T-helper 2 cell treated with Interferon-gamma antibody and Interleukin-4, amounts not matched to agents 5 μg/mL and 100 μg/mL, for 36 hours (primary cell): ENCODE results near the gene MYD88.
"Not testable (repeated sequence)": the region's sequence is repeated elsewhere in the genome, so short reads cannot be mapped to it uniquely, and the experiment has no call there.

ENCODE experiments used
- DNase-seq: peaks from one replicate; pipeline ENCODE4 v3.0.0; 2021; ENCODE audit warnings: low spot score
- H3K27ac Mint-ChIP-seq: one replicate; pipeline ENCODE4 v1.8.0; 2021; ENCODE audit warnings: mild to moderate bottlenecking, mixed read lengths
- H3K27me3 Mint-ChIP-seq: one replicate; pipeline ENCODE4 v1.8.0; 2021; ENCODE audit warnings: low read depth, mixed read lengths
- H3K36me3 Mint-ChIP-seq: one replicate; pipeline ENCODE4 v1.8.0; 2021; ENCODE audit warnings: low read depth, mixed read lengths
- H3K4me1 Mint-ChIP-seq: one replicate; pipeline ENCODE4 v1.8.0; 2021; ENCODE audit warnings: low read depth, mixed read lengths
- H3K4me3 Mint-ChIP-seq: one replicate; pipeline ENCODE4 v1.8.0; 2022; ENCODE audit warnings: mild to moderate bottlenecking, moderate library complexity, mixed read lengths
- H3K9me3 Mint-ChIP-seq: one replicate; pipeline ENCODE4 v1.8.0; 2021; ENCODE audit warnings: mixed read lengths

Gene MYD88

DNA sequence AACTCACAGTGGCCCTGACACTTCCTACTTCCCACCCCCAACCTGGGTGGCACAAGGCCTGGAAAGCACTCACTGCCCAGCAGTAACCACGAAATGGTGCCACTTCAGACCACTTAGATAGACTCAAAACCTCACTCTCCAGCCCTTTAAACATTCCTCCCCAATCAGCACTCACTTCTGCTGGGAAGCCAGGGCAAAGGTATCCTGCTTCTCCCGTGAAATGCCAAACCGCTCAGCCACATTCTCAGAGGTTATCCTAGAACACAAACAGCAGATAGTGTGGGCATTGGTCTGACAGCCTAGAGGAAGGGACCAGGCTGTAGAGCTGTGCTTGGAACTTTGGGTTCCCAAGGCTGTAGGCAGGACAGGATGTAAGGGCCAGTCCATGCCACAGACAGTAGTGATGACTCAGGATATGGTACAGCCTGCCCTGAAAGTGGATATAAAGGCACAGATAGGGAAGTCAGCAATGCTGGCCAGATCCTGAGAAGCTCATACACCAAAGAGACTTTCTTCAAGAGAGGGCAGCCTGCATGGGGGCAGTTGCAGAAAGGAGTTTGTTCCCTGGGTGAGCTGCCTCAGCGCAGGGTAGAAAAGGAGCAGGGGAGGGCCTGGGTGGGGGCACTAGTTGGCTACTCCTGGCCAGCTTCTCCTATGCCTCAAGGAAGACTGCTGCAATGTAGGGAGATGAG is 10.7 kb upstream of the MYD88 start:
- no peaks in the 10 kb centered on the region for H3K9me3 Mint-ChIP-seq
- H3K4me3 Mint-ChIP-seq: no peak overlapping the region
- no peaks in the 10 kb centered on the region for H3K27me3 Mint-ChIP-seq
- H3K27ac Mint-ChIP-seq: peak overlapping the region; percentile 12
- no peak for DNase-seq
- peaks cover 72% of the 10 kb centered on the region for H3K36me3 Mint-ChIP-seq
- peaks cover 8% of the 10 kb centered on the region for H3K4me1 Mint-ChIP-seq

DNA sequence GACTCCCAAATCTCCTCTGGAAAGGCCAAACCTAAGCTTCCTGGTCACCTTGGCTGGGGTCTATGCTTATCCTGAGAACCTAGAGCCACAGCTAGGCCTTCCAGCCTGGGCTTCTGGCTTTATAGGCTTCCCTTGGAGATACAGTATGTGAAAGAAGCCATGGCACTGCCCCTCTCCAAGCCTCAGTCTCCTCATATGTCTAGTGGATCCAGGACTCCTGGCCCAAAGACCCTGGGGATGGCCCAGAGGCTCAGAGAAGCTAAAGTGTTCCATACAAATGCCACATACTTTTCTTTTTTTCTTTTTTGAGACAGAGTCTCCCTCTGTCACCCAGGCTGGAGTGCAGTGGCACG is 10.2 kb upstream of the MYD88 start:
- H3K4me3 Mint-ChIP-seq: no peak overlapping the region
- H3K9me3 Mint-ChIP-seq: no peaks in the 10 kb centered on the region

GRCh38 chr3:38129058-38129457 is 9.4 kb upstream of the MYD88 start:
- Mint-ChIP-seq H3K27ac (no peak overlapping the region), H3K36me3 (peaks cover 75% of the 10 kb centered on the region), H3K9me3 (no peaks in the 10 kb centered on the region), H3K4me1 (peaks cover 15% of the 10 kb centered on the region), H3K27me3 (no peaks in the 10 kb centered on the region), H3K4me3 (no peak overlapping the region)
- no peak for DNase-seq

More for the DNA sequence above, 10.2 kb upstream of the MYD88 start:
- peaks cover 72% of the 10 kb centered on the region for H3K36me3 Mint-ChIP-seq
- no peaks in the 10 kb centered on the region for H3K27me3 Mint-ChIP-seq
- no peak for DNase-seq
- H3K4me1 Mint-ChIP-seq: peaks cover 11% of the 10 kb centered on the region
- no peak overlapping the region for H3K27ac Mint-ChIP-seq

DNA sequence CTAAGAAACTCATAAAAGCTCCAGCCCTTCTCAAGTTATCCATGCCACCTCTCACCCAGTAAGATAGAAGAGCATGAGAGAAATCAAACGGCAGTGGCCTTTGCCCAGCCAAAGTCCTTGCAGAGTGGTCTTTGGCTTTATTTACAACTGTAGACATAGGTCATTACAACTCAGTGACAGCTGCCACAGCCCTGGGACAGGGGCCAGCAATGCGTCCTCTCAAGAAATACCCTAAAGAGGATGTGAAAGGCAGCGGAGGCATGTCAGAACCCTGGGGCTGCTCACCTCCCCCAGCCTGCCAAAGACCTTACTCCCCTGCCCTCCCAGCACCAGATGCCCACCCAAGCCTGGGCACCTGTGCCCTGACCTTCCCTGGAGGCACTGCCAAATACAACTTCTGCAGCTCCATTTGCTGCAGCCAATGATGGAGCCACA is 7.8 kb upstream of the MYD88 start:
- Mint-ChIP-seq H3K4me3 (no peak overlapping the region), H3K9me3 (no peaks in the 10 kb centered on the region), H3K36me3 (peaks cover 73% of the 10 kb centered on the region), H3K4me1 (peaks cover 26% of the 10 kb centered on the region), H3K27me3 (no peaks in the 10 kb centered on the region), H3K27ac (no peak overlapping the region)
- DNase-seq: no peak

DNA sequence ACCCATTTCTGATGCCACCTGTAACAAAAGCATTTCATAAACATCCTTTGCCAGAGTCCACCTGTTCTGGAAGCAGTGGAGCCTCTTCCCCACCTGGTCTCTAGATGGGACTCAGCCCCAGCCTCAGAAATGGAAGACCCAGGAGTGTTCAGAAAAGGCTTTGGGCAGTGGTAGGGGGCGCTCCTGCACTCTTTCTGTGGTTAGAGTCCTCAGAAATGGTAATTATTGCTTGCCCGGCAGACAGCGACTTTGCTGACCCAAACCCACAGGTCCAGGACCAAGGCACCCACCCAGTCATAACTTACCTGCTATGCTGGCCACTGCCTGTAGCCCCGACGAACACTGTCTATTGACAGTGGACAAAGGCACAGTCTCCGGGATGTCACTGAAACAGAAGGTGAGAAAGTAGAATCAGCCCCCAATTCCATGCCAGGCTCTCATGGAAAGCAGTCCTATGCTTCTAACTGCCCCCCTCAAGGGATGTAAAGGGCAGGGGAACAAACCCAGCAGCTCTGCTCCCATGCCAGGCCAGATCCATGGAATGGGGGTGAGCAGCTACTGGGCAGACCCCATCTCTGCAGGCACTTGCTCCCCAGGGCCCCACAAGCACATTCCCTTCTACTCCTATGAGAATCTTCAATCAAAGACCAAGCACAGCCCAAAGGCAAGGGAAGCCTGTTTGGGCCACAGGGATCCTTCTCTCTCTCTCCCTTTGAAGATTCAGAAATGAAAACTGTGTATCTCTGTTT is 6.7 kb upstream of the MYD88 start:
- Mint-ChIP-seq H3K9me3 (no peaks in the 10 kb centered on the region), H3K36me3 (peaks cover 71% of the 10 kb centered on the region), H3K4me3 (no peak overlapping the region), H3K27me3 (no peaks in the 10 kb centered on the region), H3K27ac (no peak overlapping the region), H3K4me1 (peaks cover 33% of the 10 kb centered on the region)
- DNase-seq: no peak

- Mint-ChIP-seq H3K27ac (no peak overlapping the region), H3K4me3 (no peak overlapping the region), H3K27me3 (no peaks in the 10 kb centered on the region), H3K9me3 (no peaks in the 10 kb centered on the region), H3K36me3 (peaks cover 61% of the 10 kb centered on the region), H3K4me1 (peaks cover 39% of the 10 kb centered on the region)
- no peak for DNase-seq
Observed at GRCh38 chr3:38133209-38133556, 5.3 kb upstream of the MYD88 start.

- Mint-ChIP-seq H3K4me1 (peaks cover 41% of the 10 kb centered on the region), H3K4me3 (peak overlapping the region; percentile 32), H3K27me3 (no peaks in the 10 kb centered on the region), H3K9me3 (no peaks in the 10 kb centered on the region), H3K27ac (peak overlapping the region; percentile 22), H3K36me3 (peaks cover 60% of the 10 kb centered on the region)
- DNase-seq: no peak
Observed at GRCh38 chr3:38133557-38134405, 4.7 kb upstream of the MYD88 start.

DNA sequence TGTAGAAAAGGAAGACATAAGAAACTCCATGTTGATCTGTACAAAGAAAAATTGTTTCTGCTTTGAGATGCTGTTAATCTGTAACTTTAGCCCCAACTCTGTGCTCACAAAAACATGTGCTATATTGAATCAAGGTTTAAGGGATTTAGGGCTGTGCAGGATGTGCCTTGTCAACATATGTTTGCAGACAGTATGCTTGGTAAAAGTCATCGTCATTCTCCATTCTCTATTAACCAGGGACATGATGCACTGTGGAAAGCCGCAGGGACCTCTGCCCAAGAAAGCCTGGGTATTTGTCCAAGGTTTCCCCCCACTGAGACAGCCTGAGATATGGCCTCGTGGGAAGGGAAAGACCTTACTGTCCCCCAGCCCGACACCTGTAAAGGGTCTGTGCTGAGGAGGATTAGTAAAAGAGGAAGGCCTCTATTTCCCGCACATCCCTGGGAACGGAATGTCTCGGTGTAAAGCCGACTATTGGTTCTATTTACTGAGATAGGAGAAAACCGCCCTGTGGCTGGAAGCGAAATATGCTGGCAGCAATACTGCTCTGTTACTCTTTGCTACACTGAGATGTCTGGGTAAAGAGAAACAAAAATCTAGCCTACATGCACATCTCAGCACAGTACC is 3.8 kb upstream of the MYD88 start:
- H3K9me3 Mint-ChIP-seq, H3K27me3 Mint-ChIP-seq, DNase-seq: not testable (repeated sequence)
- H3K4me3 Mint-ChIP-seq: peak overlapping the region; percentile 91
- peaks cover 53% of the 10 kb centered on the region for H3K36me3 Mint-ChIP-seq
- peak overlapping the region; percentile 22 for H3K27ac Mint-ChIP-seq
- H3K4me1 Mint-ChIP-seq: peaks cover 44% of the 10 kb centered on the region

DNA sequence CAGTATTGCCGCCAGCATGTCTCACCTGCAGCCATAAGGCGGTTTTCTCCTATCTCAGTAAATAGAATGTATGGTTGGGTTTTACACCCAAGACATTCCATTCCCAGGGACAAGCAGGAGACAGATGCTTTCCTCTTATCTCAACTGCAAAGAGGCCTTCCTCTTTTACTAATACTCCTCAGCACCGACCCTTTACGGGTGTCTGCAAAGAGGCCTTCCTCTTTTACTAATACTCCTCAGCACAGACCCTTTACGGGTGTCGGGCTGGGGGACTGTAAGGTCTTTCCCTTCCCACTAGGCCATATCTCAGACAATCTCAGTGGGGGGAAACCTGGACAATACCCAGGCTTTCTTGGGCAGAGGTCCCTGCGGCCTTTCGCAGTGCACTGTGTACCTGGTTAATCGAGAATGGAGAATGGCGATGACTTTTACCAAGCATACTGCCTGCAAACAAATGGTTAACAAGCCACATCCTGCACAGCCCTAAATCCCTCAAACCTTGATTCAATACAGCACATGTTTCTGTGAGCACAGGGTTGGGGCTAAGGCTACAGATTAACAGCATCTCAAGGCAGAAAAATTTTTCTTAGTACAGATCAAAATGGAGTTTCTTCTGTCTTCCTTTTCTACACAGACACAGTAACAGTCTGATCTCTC is 2.7 kb upstream of the MYD88 start:
- H3K27me3 Mint-ChIP-seq, H3K9me3 Mint-ChIP-seq, DNase-seq: not testable (repeated sequence)
- peak overlapping the region; percentile 91 for H3K4me3 Mint-ChIP-seq
- H3K36me3 Mint-ChIP-seq: peaks cover 50% of the 10 kb centered on the region
- peaks cover 51% of the 10 kb centered on the region for H3K4me1 Mint-ChIP-seq
- peak overlapping the region; percentile 93 for H3K27ac Mint-ChIP-seq

- Mint-ChIP-seq H3K4me3 (peak overlapping the region; percentile 91), H3K36me3 (peaks cover 52% of the 10 kb centered on the region), H3K4me1 (peaks cover 52% of the 10 kb centered on the region), H3K9me3 (no peaks in the 10 kb centered on the region), H3K27me3 (no peaks in the 10 kb centered on the region), H3K27ac (peak overlapping the region; percentile 93)
- DNase-seq: no peak
Observed at GRCh38 chr3:38136393-38136776, 2.1 kb upstream of the MYD88 start.

- H3K36me3 Mint-ChIP-seq: peaks cover 49% of the 10 kb centered on the region
- peaks cover 52% of the 10 kb centered on the region for H3K4me1 Mint-ChIP-seq
- no peaks in the 10 kb centered on the region for H3K9me3 Mint-ChIP-seq
- H3K27ac Mint-ChIP-seq: peak within 1 kb of the TSS; percentile 97
- peak; percentile 97 for DNase-seq
- peak within 1 kb of the TSS; percentile 91 for H3K4me3 Mint-ChIP-seq
- no peaks in the 10 kb centered on the region for H3K27me3 Mint-ChIP-seq
Observed at GRCh38 chr3:38136777-38137614, 1.5 kb upstream of the MYD88 start, which contains the start of gene ACAA1. Gene ACAA1 (minus strand): TSS chr3:38137127. CDS start chr3:38137035, 92 bp downstream.

GRCh38 chr3:38137615-38138348 is 679 bp upstream of the MYD88 start:
- H3K9me3 Mint-ChIP-seq: no peaks in the 10 kb centered on the region
- H3K36me3 Mint-ChIP-seq: peaks cover 49% of the 10 kb centered on the region
- DNase-seq: peak; percentile 26
- peak overlapping the region; percentile 91 for H3K4me3 Mint-ChIP-seq
- peaks cover 51% of the 10 kb centered on the region for H3K4me1 Mint-ChIP-seq
- peak overlapping the region; percentile 97 for H3K27ac Mint-ChIP-seq
- no peaks in the 10 kb centered on the region for H3K27me3 Mint-ChIP-seq
